Ectodermal cell (in vitro differentiated cells): ENCODE measurements around the gene ALPI.

Experiments used
- H3K27ac ChIP-seq: 2 replicates; pipeline ENCODE4 v1.7.0; 2013; ENCODE audit warnings: mild to moderate bottlenecking, low read depth, low read length; ENCODE audit not compliant: insufficient read depth, poor library complexity, severe bottlenecking
- H3K27me3 ChIP-seq: 2 replicates; pipeline ENCODE4 v1.7.0; 2013; ENCODE audit warnings: mild to moderate bottlenecking, low read length; ENCODE audit not compliant: insufficient read depth, control insufficient read depth, poor library complexity, severe bottlenecking
- H3K36me3 ChIP-seq: one replicate; pipeline ENCODE4 v1.7.0; 2013; ENCODE audit warnings: low read length; ENCODE audit not compliant: control insufficient read depth, insufficient read depth
- H3K4me1 ChIP-seq: one replicate; pipeline ENCODE4 v1.7.0; 2013; ENCODE audit warnings: low read length; ENCODE audit not compliant: control insufficient read depth, insufficient read depth
- H3K4me3 ChIP-seq: 2 replicates; pipeline ENCODE4 v1.7.0; 2013; ENCODE audit warnings: low read depth, low read length, control low read depth; ENCODE audit not compliant: insufficient read depth
- H3K9me3 ChIP-seq: 2 replicates; pipeline ENCODE4 v1.7.0; 2013; ENCODE audit warnings: mild to moderate bottlenecking, low read length, moderate library complexity; ENCODE audit not compliant: control insufficient read depth
- WGBS, 2 experiments: methylation state at CpG; one replicate each; pipeline ENCODE4 v1.1.7; 2013; ENCODE audit warnings: missing lambda C conversion rate in 2 of 2; 5-methylcytosine and 5-hydroxymethylcytosine counted together

ALPI gene

GRCh38 chr2:232492963-232493700, 37.2 kb downstream of the ALPI start:
- Histone ChIP-seq H3K4me1 (peaks cover 11% of the 10 kb centered on the region), H3K27ac (no peak overlapping the region), H3K36me3 (no peaks in the 10 kb centered on the region), H3K4me3 (no peak overlapping the region), H3K27me3 (peaks cover 31% of the 10 kb centered on the region), H3K9me3 (no peaks in the 10 kb centered on the region)
- 90 to 92% methylated on average over 24 of the region's 24 CpGs for WGBS, 2 experiments

- 71 to 77% methylated on average over 10 of the region's 10 CpGs for WGBS, 2 experiments
- Histone ChIP-seq H3K27ac (no peak overlapping the region), H3K9me3 (no peaks in the 10 kb centered on the region), H3K27me3 (peaks cover 23% of the 10 kb centered on the region), H3K36me3 (no peaks in the 10 kb centered on the region), H3K4me1 (peaks cover 9% of the 10 kb centered on the region), H3K4me3 (no peak overlapping the region)
Observed at GRCh38 chr2:232493701-232494474, 37.9 kb downstream of the ALPI start.

DNA sequence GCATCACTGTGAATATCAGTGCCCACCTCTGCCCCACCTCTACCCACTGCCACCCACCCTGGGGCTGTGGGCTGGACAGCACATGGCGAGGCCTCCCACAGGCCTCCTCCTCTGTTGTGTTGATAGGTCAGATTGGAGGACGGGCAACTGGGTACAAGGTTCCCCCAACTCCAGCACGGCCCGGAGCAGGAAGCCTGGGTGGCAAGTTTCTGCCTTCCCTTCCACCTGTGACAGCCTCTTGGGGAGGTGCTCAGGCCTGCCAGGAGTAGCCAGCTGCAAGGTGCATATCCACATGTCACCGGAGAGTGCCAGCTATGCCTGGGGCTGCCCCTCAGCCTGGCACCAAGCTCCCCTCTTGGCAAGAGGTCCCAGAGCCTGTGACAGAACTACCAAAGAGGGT, 38.6 kb downstream of the ALPI start:
- H3K4me3 ChIP-seq, result no peak overlapping the region
- WGBS, 2 experiments, result 87 to 93% methylated on average over 5 of the region's 5 CpGs
- peaks cover 17% of the 10 kb centered on the region for H3K27me3 ChIP-seq
- H3K4me1 ChIP-seq, result peaks cover 9% of the 10 kb centered on the region
- no peak overlapping the region for H3K27ac ChIP-seq
- no peaks in the 10 kb centered on the region for H3K36me3 ChIP-seq
- H3K9me3 ChIP-seq, result no peaks in the 10 kb centered on the region

- Histone ChIP-seq H3K36me3 (no peaks in the 10 kb centered on the region), H3K4me3 (no peak overlapping the region), H3K9me3 (no peaks in the 10 kb centered on the region), H3K4me1 (peaks cover 9% of the 10 kb centered on the region), H3K27me3 (peaks cover 9% of the 10 kb centered on the region), H3K27ac (no peak overlapping the region)
- 90 to 91% methylated on average over 7 of the region's 7 CpGs for WGBS, 2 experiments
Observed at GRCh38 chr2:232495292-232495691, 39.3 kb downstream of the ALPI start.

- Histone ChIP-seq H3K36me3 (no peaks in the 10 kb centered on the region), H3K9me3 (no peaks in the 10 kb centered on the region), H3K27ac (no peak overlapping the region), H3K4me3 (no peak overlapping the region), H3K4me1 (peaks cover 9% of the 10 kb centered on the region), H3K27me3 (peaks cover 8% of the 10 kb centered on the region)
- WGBS, 2 experiments, result 82 to 85% methylated on average over 20 of the region's 20 CpGs
Observed at GRCh38 chr2:232496501-232497270, 40.7 kb downstream of the ALPI start.

DNA sequence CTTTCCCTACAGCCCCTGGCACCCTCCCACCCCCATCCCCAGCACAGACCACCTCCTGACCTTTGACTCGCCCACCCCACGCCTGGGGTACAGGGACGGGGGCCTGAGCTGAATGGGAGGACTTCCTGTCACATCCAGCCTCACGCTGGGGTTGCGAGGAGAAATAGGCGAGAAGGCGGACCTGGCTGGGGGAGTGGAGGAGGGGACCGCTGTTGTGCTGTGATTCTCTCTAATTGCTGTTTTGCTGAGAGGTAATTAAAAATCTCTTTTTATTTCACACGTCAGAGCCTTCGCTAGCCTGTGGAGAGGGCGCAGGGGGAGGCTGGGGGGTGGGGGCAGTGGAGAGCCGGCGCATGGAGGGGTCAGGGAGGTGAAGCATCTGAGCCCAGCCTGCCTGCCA, 41.4 kb downstream of the ALPI start:
- H3K27me3 ChIP-seq, result peaks cover 14% of the 10 kb centered on the region
- no peaks in the 10 kb centered on the region for H3K9me3 ChIP-seq
- no peak overlapping the region for H3K27ac ChIP-seq
- H3K4me1 ChIP-seq, result peaks cover 11% of the 10 kb centered on the region
- 59 to 62% methylated on average over 11 to 13 of the region's 13 CpGs for WGBS, 2 experiments
- no peaks in the 10 kb centered on the region for H3K36me3 ChIP-seq
- no peak overlapping the region for H3K4me3 ChIP-seq

GRCh38 chr2:232498452-232498851, 42.5 kb downstream of the ALPI start:
- Histone ChIP-seq H3K27ac (no peak overlapping the region), H3K4me1 (peaks cover 14% of the 10 kb centered on the region), H3K9me3 (no peaks in the 10 kb centered on the region), H3K36me3 (no peaks in the 10 kb centered on the region), H3K4me3 (no peak overlapping the region), H3K27me3 (peaks cover 20% of the 10 kb centered on the region)
- 92 to 96% methylated on average over 3 of the region's 3 CpGs for WGBS, 2 experiments

DNA sequence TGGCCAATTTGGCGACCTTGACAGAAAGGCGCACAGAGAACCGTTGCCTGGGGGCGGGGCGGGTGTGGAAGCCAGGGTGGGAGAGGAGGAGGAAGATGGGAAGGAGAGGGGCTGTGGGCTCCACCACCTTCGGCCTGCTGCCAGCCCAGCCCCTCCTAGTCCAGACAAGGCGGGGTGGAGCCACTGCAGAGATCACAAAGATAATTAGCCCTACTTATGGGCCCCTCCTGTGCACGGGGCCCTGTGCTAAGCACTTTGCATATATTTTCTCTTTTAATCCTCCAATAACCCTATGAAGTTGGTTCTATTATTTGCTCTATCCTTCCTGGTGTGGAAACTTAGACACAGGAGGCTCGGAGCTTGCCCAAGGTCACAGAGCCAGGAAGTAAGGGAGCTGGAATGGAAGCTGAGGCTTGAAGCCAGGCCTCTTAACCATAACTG, 45.4 kb downstream of the ALPI start:
- H3K4me3 ChIP-seq, result no peak overlapping the region
- no peak overlapping the region for H3K27ac ChIP-seq
- peaks cover 49% of the 10 kb centered on the region for H3K27me3 ChIP-seq
- 74 to 79% methylated on average over 9 of the region's 9 CpGs for WGBS, 2 experiments
- no peaks in the 10 kb centered on the region for H3K9me3 ChIP-seq
- H3K4me1 ChIP-seq, result peaks cover 14% of the 10 kb centered on the region
- no peaks in the 10 kb centered on the region for H3K36me3 ChIP-seq

DNA sequence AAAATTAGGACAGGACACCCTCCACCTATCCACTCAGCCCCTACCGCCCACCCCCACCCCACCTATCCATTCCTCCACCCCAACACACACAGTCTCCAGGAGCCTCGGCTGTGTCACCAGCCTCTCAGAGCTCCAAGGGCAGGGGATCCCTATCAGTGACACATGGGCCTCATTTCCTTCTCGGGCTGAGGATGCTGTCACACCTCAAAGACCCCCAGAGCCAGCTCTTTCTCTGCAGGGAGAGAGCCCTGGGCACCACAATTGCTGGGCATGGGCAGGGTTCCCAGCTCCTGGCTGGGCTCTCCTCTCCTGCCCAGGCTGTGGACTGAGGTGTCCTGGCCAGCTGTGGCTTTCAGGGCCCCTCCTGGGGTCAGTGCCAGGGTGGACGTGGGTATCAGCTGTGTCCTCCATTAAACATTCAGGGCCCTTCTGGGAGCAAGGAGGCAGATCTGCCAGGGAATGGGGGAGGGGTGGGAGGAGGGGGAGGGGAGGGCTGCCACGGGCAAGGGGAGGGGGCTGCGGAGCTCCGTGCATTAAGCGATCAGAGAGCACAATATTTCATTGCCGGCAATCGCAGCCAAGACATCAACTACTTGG, 45.9 kb downstream of the ALPI start:
- WGBS, 2 experiments, result 26 to 27% methylated on average over 10 of the region's 10 CpGs
- H3K27me3 ChIP-seq, result peaks cover 54% of the 10 kb centered on the region
- no peak overlapping the region for H3K27ac ChIP-seq

More for the DNA sequence above, 45.9 kb downstream of the ALPI start:
- Histone ChIP-seq H3K4me1 (peaks cover 18% of the 10 kb centered on the region), H3K36me3 (no peaks in the 10 kb centered on the region), H3K4me3 (no peak overlapping the region), H3K9me3 (no peaks in the 10 kb centered on the region)
